HepG2 (cell line): ENCODE results near the gene NGRN. TPM values are rescaled to one million over a fixed set of nuclear protein-coding genes. Genes with fewer than 3 reads are reported as not detected.

Experiments
- CBFB ChIP-seq: sonication (generic); formaldehyde crosslinking; IDR thresholded peaks from 2 replicates; pipeline ENCODE4 v1.4.0; 2020; ENCODE audit warnings: missing genetic modification reagents
- FOXA3 ChIP-seq: IDR thresholded peaks from 2 replicates; pipeline ENCODE4 v1.6.1; 2016; ENCODE audit warnings: missing genetic modification reagents, missing compliant biosample characterization
- GABPB1 ChIP-seq: IDR thresholded peaks from 2 replicates; pipeline ENCODE4 v1.6.1; 2016; ENCODE audit warnings: mild to moderate bottlenecking, missing genetic modification reagents, moderate library complexity, missing compliant biosample characterization
- HOXA5 ChIP-seq: sonication (generic); formaldehyde crosslinking; IDR thresholded peaks from 2 replicates; pipeline ENCODE4 v1.4.0; 2020; ENCODE audit warnings: missing genetic modification reagents
- ISL2 ChIP-seq: sonication (generic); formaldehyde crosslinking; IDR thresholded peaks from 2 replicates; pipeline ENCODE4 v1.5.0; 2020; ENCODE audit warnings: missing genetic modification reagents
- MTA3 ChIP-seq: sonication (generic); formaldehyde crosslinking; IDR thresholded peaks from 2 replicates; pipeline ENCODE4 v1.4.0; 2020; ENCODE audit warnings: missing genetic modification reagents
- NBN ChIP-seq: fragments of 450-650 bp; conservative IDR thresholded peaks from 2 replicates; pipeline ENCODE4 v1.6.1; 2017
- NR2F1 ChIP-seq, 2 experiments: fragments of 450-650 bp in 1 of 2; formaldehyde crosslinking in 1 of 2; IDR thresholded peaks; 2 replicates each; pipeline versions ENCODE4 v1.5.0 to v1.6.1; 2016 to 2020; ENCODE audit warnings: mild to moderate bottlenecking in 1 of 2, missing compliant biosample characterization in 1 of 2, missing genetic modification reagents in 1 of 2, moderate library complexity in 1 of 2
- SOX5 ChIP-seq: IDR thresholded peaks from 2 replicates; pipeline ENCODE4 v1.6.1; 2016; ENCODE audit warnings: borderline replicate concordance
- ZBTB21 ChIP-seq: sonication (generic); formaldehyde crosslinking; IDR thresholded peaks from 2 replicates; pipeline ENCODE4 v1.4.0; 2020; ENCODE audit warnings: missing genetic modification reagents
- ZNF101 ChIP-seq: sonication (generic); formaldehyde crosslinking; IDR thresholded peaks from 2 replicates; pipeline ENCODE4 v1.4.0; 2020; ENCODE audit warnings: mild to moderate bottlenecking, low read depth, missing genetic modification reagents, borderline replicate concordance
- ZNF205 ChIP-seq: IDR thresholded peaks from 2 replicates; pipeline ENCODE4 v1.6.1; 2018; ENCODE audit warnings: missing biosample characterization, missing genetic modification reagents
- ZNF766 ChIP-seq: sonication (generic); formaldehyde crosslinking; IDR thresholded peaks from 2 replicates; pipeline ENCODE4 v1.5.0; 2020; ENCODE audit warnings: missing genetic modification reagents, borderline replicate concordance
- polyA plus RNA-seq, 8 experiments: library from polyadenylated mRNA; depleted of rRNA in 3 of 8; stranded (reverse) in 7 of 8; unstranded in 1 of 8; fragments of >200 nt; fragmentation: Illumina TruSeq in 4 of 8; extraction: Trizol in 4 of 8; gene quantifications; 2 replicates each; pipeline versions ENCODE4 v1.2.1 to v1.2.3, GENCODE V29; 2011 to 2016; ENCODE audit warnings: low read depth in 4 of 8, missing spikeins in 1 of 8, mixed read lengths in 1 of 8; ENCODE audit not compliant: insufficient read depth in 1 of 8
- total RNA-seq, 5 experiments: library from RNA; depleted of rRNA; stranded (reverse); fragments of >200 nt; fragmentation: Illumina TruSeq; extraction: Trizol; gene quantifications; 2 replicates each; pipeline ENCODE4 v1.2.3, GENCODE V29; 2016; ENCODE audit warnings: low read depth in 1 of 5
- TF ChIP-seq, protein P1 (sequence below): sonication (generic); formaldehyde crosslinking; IDR thresholded peaks from 2 replicates; pipeline ENCODE4 v1.4.0; 2020; ENCODE audit warnings: missing genetic modification reagents
- TF ChIP-seq, protein P2 (sequence below): sonication (generic); formaldehyde crosslinking; IDR thresholded peaks from 2 replicates; pipeline ENCODE4 v1.4.0; 2020; ENCODE audit warnings: missing genetic modification reagents, borderline replicate concordance
- TF ChIP-seq, protein P3 (sequence below): IDR thresholded peaks from 2 replicates; pipeline ENCODE4 v1.4.0; 2020; ENCODE audit warnings: mild to moderate bottlenecking, missing genetic modification reagents
- TF ChIP-seq, protein P4 (sequence below): sonication (generic); formaldehyde crosslinking; IDR thresholded peaks from 2 replicates; pipeline ENCODE4 v1.8.0; 2023; ENCODE audit warnings: mild to moderate bottlenecking, missing genetic modification reagents

NGRN gene
- total and polyA plus RNA-seq, 2 of the 13 experiments (the other 11 are each of a cell fraction or from before 2014, with no cell fraction given): 39.8 to 63.7 TPM

DNA sequence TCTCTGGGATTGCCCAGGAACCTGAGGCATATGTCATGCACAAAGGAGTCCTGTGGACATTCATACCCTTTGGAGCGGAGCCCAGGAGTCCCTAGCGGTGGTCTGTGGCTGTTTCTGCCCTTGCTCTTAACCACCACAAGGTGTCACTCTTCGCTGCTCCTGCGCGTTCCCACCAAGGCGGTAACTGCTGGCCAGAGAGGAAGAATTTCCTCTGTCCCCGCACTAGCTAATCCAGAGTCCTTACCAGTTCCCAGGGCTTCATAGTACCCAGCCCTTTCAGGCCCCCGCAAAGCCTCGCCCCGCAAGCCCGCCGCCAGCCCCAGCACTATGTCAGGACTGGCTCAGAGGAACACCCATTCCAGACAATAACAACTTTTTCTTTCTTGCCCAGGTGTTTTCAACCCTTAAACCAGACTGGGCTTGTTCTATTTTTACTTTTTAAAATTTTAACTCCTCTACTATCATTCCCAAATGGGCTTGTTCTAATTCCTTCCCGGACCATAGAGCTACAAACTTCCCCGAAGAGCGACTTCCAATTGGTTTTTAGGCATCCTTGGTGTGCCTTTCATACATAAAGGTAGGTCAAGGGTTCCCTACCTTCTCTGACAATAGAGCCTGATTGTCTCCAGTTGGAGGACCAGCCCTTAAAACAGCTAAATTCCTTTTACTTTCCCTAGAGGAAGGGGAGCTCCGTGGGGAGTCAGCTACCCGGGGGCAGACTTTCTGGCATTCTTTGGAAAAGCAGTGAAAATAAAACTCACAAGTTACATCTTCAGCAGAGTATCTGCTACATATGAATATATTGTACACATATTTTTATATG is 54.8 kb downstream of the NGRN start (continued):
- TF ChIP-seq, protein P1, sequence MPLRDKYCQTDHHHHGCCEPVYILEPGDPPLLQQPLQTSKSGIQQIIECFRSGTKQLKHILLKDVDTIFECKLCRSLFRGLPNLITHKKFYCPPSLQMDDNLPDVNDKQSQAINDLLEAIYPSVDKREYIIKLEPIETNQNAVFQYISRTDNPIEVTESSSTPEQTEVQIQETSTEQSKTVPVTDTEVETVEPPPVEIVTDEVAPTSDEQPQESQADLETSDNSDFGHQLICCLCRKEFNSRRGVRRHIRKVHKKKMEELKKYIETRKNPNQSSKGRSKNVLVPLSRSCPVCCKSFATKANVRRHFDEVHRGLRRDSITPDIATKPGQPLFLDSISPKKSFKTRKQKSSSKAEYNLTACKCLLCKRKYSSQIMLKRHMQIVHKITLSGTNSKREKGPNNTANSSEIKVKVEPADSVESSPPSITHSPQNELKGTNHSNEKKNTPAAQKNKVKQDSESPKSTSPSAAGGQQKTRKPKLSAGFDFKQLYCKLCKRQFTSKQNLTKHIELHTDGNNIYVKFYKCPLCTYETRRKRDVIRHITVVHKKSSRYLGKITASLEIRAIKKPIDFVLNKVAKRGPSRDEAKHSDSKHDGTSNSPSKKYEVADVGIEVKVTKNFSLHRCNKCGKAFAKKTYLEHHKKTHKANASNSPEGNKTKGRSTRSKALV (CRISPR knock-in tag): no peak
- TF ChIP-seq, protein P2, sequence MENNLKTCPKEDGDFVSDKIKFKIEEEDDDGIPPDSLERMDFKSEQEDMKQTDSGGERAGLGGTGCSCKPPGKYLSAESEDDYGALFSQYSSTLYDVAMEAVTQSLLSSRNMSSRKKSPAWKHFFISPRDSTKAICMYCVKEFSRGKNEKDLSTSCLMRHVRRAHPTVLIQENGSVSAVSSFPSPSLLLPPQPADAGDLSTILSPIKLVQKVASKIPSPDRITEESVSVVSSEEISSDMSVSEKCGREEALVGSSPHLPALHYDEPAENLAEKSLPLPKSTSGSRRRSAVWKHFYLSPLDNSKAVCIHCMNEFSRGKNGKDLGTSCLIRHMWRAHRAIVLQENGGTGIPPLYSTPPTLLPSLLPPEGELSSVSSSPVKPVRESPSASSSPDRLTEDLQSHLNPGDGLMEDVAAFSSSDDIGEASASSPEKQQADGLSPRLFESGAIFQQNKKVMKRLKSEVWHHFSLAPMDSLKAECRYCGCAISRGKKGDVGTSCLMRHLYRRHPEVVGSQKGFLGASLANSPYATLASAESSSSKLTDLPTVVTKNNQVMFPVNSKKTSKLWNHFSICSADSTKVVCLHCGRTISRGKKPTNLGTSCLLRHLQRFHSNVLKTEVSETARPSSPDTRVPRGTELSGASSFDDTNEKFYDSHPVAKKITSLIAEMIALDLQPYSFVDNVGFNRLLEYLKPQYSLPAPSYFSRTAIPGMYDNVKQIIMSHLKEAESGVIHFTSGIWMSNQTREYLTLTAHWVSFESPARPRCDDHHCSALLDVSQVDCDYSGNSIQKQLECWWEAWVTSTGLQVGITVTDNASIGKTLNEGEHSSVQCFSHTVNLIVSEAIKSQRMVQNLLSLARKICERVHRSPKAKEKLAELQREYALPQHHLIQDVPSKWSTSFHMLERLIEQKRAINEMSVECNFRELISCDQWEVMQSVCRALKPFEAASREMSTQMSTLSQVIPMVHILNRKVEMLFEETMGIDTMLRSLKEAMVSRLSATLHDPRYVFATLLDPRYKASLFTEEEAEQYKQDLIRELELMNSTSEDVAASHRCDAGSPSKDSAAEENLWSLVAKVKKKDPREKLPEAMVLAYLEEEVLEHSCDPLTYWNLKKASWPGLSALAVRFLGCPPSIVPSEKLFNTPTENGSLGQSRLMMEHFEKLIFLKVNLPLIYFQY: 0 out of 2 replicates have a peak, but pooled peaks have one; percentile 17
- TF ChIP-seq HOXA5 (CRISPR knock-in tag) (no peak), NBN (no peak), GABPB1 (peak; percentile 19; the same call in 1 of the 2 replicates), MTA3 (CRISPR knock-in tag) (no peak), NR2F1 (CRISPR knock-in tag; IDR thresholded peaks at IDR 0.05) (no peak), SOX5 (CRISPR knock-in tag) (no peak), ZNF766 (no peak), ZBTB21 (no peak), ZNF205 (CRISPR knock-in tag) (peak; percentile 56; the same call in 1 of the 2 replicates), ISL2 (CRISPR knock-in tag) (0 out of 2 replicates have a peak, but pooled peaks have one; percentile 25), FOXA3 (peak; percentile 49), CBFB (CRISPR knock-in tag) (no peak), ZNF101 (no peak)
- TF ChIP-seq, protein P3, sequence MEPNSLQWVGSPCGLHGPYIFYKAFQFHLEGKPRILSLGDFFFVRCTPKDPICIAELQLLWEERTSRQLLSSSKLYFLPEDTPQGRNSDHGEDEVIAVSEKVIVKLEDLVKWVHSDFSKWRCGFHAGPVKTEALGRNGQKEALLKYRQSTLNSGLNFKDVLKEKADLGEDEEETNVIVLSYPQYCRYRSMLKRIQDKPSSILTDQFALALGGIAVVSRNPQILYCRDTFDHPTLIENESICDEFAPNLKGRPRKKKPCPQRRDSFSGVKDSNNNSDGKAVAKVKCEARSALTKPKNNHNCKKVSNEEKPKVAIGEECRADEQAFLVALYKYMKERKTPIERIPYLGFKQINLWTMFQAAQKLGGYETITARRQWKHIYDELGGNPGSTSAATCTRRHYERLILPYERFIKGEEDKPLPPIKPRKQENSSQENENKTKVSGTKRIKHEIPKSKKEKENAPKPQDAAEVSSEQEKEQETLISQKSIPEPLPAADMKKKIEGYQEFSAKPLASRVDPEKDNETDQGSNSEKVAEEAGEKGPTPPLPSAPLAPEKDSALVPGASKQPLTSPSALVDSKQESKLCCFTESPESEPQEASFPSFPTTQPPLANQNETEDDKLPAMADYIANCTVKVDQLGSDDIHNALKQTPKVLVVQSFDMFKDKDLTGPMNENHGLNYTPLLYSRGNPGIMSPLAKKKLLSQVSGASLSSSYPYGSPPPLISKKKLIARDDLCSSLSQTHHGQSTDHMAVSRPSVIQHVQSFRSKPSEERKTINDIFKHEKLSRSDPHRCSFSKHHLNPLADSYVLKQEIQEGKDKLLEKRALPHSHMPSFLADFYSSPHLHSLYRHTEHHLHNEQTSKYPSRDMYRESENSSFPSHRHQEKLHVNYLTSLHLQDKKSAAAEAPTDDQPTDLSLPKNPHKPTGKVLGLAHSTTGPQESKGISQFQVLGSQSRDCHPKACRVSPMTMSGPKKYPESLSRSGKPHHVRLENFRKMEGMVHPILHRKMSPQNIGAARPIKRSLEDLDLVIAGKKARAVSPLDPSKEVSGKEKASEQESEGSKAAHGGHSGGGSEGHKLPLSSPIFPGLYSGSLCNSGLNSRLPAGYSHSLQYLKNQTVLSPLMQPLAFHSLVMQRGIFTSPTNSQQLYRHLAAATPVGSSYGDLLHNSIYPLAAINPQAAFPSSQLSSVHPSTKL (CRISPR knock-in tag): peak; percentile 64
- TF ChIP-seq, protein P4, sequence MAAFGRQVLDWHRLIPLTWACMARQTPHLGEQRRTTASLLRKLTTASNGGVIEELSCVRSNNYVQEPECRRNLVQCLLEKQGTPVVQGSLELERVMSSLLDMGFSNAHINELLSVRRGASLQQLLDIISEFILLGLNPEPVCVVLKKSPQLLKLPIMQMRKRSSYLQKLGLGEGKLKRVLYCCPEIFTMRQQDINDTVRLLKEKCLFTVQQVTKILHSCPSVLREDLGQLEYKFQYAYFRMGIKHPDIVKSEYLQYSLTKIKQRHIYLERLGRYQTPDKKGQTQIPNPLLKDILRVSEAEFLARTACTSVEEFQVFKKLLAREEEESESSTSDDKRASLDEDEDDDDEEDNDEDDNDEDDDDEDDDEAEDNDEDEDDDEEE (CRISPR knock-in tag): no peak
